ENCODE measurements around the gene TMEM232.

DNA sequence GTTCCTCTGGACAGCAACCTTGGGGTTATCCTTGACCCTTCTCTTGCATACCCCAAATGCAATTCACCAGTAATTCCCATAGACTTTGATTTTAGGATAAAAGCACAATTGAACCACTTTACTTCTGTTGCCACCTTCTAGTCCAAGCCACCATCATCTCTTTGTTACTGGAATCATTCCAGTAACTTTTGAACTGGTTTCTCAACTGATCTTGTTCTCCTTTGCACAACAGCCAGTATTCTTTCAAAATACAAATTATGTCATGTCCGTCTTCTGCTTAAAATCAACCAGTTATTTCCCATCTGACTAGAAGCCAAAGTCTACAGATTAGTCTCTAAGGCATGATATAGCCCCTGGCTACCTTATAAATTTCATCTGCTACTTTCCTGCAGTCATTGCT is 33.7 kb upstream of the TMEM232 start:
- TF ChIP-seq POLR2A (IDR thresholded peaks at IDR 0.05; ENCODE audit: low read depth, low read length), result no peak
- TF ChIP-seq, protein P1, sequence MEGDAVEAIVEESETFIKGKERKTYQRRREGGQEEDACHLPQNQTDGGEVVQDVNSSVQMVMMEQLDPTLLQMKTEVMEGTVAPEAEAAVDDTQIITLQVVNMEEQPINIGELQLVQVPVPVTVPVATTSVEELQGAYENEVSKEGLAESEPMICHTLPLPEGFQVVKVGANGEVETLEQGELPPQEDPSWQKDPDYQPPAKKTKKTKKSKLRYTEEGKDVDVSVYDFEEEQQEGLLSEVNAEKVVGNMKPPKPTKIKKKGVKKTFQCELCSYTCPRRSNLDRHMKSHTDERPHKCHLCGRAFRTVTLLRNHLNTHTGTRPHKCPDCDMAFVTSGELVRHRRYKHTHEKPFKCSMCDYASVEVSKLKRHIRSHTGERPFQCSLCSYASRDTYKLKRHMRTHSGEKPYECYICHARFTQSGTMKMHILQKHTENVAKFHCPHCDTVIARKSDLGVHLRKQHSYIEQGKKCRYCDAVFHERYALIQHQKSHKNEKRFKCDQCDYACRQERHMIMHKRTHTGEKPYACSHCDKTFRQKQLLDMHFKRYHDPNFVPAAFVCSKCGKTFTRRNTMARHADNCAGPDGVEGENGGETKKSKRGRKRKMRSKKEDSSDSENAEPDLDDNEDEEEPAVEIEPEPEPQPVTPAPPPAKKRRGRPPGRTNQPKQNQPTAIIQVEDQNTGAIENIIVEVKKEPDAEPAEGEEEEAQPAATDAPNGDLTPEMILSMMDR (conservative IDR thresholded peaks at IDR 0.05; ENCODE audit: low read depth, low read length), result no peak
- no peak for TF ChIP-seq CEBPB (IDR thresholded peaks at IDR 0.05; ENCODE audit: low read depth, low read length)
- no peak for TF ChIP-seq RAD21 (IDR thresholded peaks at IDR 0.05; ENCODE audit: low read length)
- TF ChIP-seq, protein P2, sequence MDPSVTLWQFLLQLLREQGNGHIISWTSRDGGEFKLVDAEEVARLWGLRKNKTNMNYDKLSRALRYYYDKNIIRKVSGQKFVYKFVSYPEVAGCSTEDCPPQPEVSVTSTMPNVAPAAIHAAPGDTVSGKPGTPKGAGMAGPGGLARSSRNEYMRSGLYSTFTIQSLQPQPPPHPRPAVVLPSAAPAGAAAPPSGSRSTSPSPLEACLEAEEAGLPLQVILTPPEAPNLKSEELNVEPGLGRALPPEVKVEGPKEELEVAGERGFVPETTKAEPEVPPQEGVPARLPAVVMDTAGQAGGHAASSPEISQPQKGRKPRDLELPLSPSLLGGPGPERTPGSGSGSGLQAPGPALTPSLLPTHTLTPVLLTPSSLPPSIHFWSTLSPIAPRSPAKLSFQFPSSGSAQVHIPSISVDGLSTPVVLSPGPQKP (IDR thresholded peaks at IDR 0.05; ENCODE audit: borderline replicate concordance, low read depth, low read length), result no peak
- TF ChIP-seq USF2 (IDR thresholded peaks at IDR 0.05; ENCODE audit: low read depth, low read length), result no peak
- TF ChIP-seq BHLHE40 (IDR thresholded peaks at IDR 0.05; ENCODE audit: low read depth, low read length), result no peak
- TF ChIP-seq RFX5 (IDR thresholded peaks at IDR 0.05; ENCODE audit: low read depth, low read length), result no peak
